Mucosa of gallbladder (tissue), 1 donor: ENCODE measurements around the gene TRABD. TPM values are rescaled to one million over a fixed set of nuclear protein-coding genes. Genes with fewer than 3 reads are reported as not detected.

Experiments
- DNase-seq: peaks from one replicate; pipeline ENCODE4 v3.0.0-alpha.2; 2020; ENCODE audit warnings: low spot score
- total RNA-seq: library from RNA; stranded (reverse); gene quantifications from one replicate; pipeline ENCODE4 v1.2.1, GENCODE V29; 2021
- donor health status: DM: no; HTN: no; CAD: no.

TRABD gene
- total RNA-seq, 1 donor from 2014 or later: 55.1 TPM

DNA sequence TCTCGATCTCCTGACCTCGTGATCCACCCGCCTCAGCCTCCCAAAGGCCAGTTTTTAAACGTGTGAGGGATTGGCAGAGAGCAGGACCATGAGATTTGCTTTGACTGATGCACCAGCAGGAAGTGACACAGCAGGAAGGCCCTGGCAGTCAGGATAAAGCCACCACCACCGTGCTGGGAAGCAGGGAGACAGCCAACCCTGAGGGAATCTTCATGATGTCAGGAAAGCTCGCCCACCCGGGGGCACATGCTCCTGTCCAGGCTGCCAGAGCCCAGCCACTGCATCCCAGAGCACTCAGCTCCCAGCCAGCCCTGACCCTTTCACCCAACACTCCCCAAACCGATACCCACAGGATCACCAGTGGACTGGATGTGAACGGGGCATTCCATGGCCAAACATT, 53.0 kb downstream of the TRABD start:
- DNase-seq: no peak

DNA sequence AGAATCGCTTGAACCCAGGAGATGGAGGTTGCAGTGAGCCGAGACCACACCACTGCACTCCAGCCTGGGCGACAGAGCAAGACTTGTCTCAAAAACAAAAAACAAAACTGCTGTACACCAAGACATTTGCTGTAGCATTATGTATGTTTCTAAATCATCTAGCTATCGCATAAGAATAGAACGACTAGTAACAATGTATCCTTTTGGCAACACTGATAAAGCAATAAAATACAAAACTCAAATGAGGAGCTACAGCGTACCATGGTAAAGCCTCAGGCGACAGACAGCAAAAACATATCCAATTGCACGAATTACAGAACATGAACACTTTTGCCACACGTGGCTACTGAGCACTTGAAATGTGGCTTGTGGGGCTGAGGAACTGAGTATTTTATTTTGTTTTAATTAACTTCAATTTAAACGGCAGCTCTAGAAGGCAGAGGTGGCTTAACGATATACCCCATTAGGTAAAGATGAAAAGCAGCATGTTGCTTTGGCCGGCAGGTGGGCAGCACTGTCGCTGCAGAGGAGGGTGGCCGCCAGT, 56.8 kb downstream of the TRABD start:
- no peak for DNase-seq

DNA sequence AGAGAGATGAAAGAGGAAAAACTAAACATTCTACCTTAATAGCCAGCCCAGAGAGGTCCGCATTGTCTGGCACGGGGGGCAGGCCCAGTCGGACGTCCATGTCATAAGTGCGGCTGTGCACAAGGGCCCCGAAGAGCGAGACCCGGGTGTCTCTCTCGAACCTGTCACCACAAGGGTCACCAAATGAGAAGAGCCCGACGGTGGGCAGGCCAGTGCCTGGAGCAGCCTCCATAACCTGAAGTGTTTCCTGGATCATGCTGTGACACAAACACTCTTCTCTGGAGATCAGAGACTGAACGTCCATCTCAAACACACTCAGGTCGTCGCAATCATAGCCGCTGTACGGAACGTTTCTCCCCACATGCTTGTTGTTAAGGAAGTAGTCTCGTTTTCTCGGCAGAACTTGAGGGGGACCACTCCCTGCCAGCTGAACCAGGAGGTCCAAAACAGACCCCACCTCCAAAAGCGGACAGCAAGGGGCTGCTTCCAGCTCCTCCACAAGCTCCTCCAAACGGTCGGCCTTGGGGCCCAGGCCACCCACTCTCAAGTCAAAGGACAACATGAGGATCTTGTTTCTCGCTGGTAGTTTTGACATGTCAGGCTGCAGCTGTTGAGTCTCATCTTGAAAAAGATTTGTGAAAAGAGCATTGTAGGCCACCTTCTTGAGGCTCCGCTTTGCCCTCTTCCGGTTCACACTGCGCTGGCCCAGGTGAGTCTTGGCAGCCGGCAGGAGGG, 58.1 kb downstream of the TRABD start:
- no peak for DNase-seq

DNA sequence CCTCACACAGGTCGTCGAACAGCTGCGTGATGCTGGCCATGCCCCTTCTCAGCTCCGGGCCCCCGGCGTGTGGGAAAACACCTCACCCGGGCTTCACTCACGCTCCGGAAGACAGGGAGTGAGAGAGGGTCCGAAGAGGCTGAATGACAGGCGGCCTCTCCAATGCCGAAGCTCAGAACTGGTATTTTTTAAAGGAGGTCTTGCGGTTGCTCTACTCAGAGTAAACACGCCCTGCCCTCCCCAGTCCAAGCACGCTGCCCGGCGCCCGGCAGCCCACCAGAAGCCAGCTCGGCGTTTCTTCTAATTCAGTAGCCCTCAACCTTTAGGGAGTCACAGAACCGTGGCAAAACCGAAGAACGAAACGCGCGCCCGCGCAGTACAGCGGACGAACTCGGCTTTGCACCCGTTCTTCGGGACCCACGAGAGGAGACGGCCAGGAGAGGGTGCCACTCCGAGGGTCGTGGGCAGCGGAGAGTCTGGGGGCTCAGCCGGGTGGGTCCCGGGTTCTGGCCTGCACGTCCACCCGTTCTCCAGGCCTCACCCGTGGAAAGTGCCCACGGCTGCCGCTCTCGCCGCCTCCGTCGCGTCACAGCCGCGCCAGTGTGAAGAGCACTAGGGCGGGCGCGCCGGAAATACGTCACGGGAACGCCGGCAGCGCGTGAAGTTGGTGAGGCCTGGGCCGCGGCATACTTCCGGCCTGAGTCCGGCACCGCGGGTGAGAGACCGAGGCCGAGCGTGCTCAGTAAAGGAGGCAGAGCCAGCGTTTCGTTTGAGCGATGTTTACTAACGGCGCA, 58.9 kb downstream of the TRABD start, which contains the start of gene TUBGCP6:
Gene TUBGCP6 (minus strand): TSS at position 604 of the 794 bp plus-strand sequence. CDS start 564 bp downstream, at position 40.
- DNase-seq: peak; percentile 96

DNA sequence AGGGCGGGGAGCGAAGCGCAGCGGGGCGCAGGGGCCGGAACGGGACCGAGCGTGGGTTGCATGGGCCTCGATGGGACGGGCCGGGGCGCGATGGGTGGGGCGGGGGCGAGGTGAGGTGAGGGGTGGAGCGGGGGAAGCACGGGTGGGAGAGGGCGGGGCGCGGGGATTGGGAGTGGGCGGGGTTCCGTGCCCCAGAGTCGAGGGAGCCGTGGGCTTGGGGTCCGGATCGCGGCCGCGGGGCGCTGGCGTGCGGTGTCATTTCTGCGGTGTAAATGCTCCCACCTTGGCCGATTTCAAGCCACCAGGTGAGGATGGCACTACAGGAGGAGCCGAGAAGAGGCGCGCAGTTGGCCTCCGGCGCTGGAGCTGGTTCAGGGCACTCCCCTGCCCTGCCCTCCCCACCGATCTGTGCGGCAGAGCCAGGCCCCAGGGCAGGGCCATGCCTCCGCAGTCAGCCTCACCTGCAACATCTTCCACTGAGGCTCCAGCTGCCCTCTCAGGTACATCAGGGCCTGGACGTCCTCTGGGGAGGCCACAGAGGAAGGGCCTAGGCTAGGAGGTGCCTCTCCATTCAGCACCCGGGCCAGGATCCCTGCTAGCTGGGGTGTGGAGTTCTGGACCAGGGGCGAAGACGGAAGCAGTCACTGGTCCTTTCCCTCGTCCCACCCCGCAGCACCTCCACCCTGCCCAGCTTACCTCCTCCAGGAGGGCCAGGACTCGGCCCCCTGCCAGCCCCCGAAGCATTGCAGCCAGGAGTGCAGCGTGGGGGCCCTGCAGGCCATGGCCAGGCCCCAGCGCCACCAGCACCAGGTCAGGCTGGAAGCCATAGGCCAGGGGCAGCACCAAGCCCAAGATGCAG, 59.7 kb downstream of the TRABD start:
- DNase-seq: no peak

DNA sequence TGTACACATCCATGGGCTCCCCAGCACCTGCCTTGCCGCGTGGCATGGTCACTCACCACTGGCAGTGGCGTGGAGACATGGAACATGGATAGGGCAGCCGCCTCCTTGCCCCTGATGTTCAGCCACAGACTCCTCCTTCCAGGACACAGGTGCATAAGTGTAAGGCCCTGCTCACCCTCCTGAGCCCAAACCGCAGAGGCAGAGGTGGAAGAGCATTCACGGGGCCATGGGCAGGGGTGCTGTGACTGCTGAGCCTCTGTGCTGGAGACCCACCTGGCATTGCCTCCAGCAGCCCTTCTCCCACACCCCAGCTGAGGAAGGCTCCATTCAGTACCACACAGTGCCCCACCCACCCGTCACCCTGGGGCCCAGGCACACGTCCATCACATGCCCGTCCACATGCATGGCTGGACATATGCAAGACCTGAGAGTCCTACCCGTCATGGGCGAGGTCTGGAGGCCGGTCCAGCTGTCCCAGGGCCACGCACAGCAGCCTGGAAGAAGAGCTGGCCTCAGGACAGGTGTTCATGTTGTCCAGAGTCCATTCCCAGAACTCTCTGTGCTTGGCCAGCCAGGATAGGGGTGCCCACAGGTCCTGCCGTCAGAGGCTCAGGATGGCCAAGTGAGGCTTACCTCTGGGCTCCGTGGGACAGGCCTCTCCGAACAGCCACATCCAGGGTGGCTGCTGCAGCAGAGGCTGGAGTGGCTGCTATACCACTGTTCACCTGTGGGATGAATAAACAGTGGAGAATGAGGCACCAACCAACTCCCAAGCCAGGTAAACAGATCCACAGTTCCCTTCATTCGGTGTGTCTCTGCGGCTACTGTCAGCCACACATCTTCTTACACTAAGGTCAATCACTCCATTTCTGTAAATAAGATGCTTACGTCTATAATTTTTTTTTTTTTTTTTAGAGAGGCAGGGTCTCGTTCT, 60.8 kb downstream of the TRABD start:
- no peak for DNase-seq

DNA sequence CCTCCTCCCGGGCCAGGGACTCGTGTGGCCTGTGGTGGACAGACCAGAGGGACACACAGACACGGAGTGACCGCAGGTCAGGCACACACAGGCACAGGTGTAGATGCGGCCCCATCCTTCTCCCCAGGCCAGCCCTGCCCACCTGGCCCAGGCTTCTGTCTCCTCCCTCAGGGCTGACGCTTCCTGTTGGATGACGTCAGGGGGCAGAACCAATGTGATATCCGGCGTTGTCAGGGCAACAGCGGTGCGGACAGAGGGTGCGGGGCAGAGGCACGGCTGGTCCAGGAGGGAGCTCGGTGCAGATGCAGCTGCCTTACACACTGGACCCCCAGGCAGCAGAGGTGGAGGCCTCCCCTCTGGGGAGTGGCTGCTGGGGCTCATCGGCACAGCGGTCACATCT, 62.0 kb downstream of the TRABD start:
- peak; percentile 65 for DNase-seq

DNA sequence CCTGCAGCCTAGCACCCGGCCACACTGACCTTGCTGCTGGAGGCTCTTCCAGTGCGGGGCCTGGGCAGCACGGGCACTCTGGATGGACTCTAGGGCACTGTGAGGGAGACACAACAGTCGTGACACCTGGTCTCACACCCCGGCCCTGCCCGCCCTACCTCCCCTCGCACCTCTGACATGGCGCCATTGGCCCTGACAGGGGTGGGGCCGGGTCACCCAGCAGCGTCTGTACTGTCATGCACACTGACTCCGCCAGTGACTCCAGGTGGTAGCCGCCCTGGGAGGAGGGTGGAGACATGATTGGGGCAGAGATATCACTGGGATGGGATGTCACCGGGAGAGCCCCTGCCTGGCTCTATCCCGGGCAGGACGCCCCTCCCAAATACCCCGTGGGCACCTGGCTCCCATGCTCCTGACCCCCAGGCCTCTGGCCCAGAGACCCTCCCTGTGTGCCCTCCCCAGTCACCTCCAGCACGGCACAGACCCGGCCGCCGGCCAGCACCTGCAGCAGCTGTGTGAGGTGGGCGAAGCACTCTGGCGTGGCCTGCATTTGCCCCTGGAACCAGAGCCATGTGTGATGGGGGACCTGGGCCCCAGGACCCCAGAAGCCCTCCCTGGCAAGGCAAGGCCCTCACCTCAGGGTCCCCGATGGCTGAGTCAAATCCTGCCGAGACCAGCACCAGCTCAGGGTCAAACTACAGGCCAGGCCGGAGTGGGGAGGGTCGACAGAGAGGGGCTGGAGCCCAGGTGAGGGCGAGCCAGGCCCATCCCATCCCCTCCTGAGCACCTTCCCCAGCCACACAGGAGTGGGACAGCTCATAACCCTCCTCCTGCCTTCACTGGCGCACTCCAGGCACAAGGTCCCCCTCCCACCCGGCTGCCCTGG, 62.7 kb downstream of the TRABD start:
- no peak for DNase-seq

Other genes with a start within 250 kb of the TRABD start
- 63.2 TPM for gene PIM3, start 225.1 kb upstream of the TRABD start, total RNA-seq
- 0.06 TPM for gene IL17REL, start 173.1 kb upstream of the TRABD start, total RNA-seq
- not detected for gene TTLL8, start 127.6 kb upstream of the TRABD start, total RNA-seq
- gene MLC1, start 100.5 kb upstream of the TRABD start, total RNA-seq: 0.43 TPM
- 2.6 TPM for gene MOV10L1, start 95.9 kb upstream of the TRABD start, total RNA-seq
- 0.95 TPM for gene PANX2, start 15.2 kb upstream of the TRABD start, total RNA-seq
- 37.0 TPM for gene SELENOO, start 15.1 kb downstream of the TRABD start, total RNA-seq
- 64.4 TPM for gene TUBGCP6, start 59.1 kb downstream of the TRABD start, total RNA-seq
- gene HDAC10, start 65.4 kb downstream of the TRABD start, total RNA-seq: 100 TPM
- 23.2 TPM for gene MAPK12, start 75.8 kb downstream of the TRABD start, total RNA-seq
- 16.7 TPM for gene MAPK11, start 84.5 kb downstream of the TRABD start, total RNA-seq
- gene PLXNB2, start 121.7 kb downstream of the TRABD start, total RNA-seq: 1,246 TPM
- gene DENND6B, start 141.1 kb downstream of the TRABD start, total RNA-seq: 24.9 TPM
- gene PPP6R2, start 157.4 kb downstream of the TRABD start, total RNA-seq: 75.5 TPM